Panc1 (cell line): ENCODE results near the gene ZNF440. TPM values are rescaled to one million over a fixed set of nuclear protein-coding genes. Genes with fewer than 3 reads are reported as not detected.

ENCODE experiments used
- ATAC-seq: fragments of 200-7000 bp; cut with Tn5 transposase; 2 replicates; pipeline ENCODE4 v1.9.1; 2020; ENCODE audit warnings: mild to moderate bottlenecking, moderate library complexity
- BruUV-seq: library from RNA; stranded (reverse); fragments of 400-500 nt; replicated peaks from 2 replicates; lab custom pipeline; 2021; lab: Mats Ljungman, UMichigan
- CTCF ChIA-PET: fragments of 300-600 bp; sonication (Branson Sonifier 250); formaldehyde crosslinking; loops from one replicate; lab custom pipeline; 2022; ENCODE audit warnings: antibody characterized with exemption; lab: Charles Lee
- POLR2A ChIA-PET: fragments of 300-600 bp; sonication (Branson Sonifier 250); formaldehyde crosslinking; loops from one replicate; lab custom pipeline; 2022; ENCODE audit warnings: antibody characterized with exemption; lab: Charles Lee
- DNase-seq: peaks from one replicate; pipeline ENCODE4 v3.0.0-alpha.2; 2010; ENCODE audit warnings: low read depth, low spot score
- H3K27ac ChIP-seq: 2 replicates; pipeline ENCODE4 v1.5.1; 2011; ENCODE audit warnings: mild to moderate bottlenecking, low read length, inconsistent platforms
- H3K27me3 ChIP-seq: fragments of 200-500 bp; sonication (Bioruptor generic); 2 replicates; pipeline ENCODE4 v1.6.0; 2014; ENCODE audit warnings: low read length, inconsistent platforms; ENCODE audit not compliant: control insufficient read depth, insufficient read depth
- H3K36me3 ChIP-seq: fragments of 200-500 bp; sonication (Bioruptor generic); 2 replicates; pipeline ENCODE4 v1.5.1; 2014; ENCODE audit warnings: inconsistent platforms, mild to moderate bottlenecking, low read length, moderate library complexity; ENCODE audit not compliant: control insufficient read depth, insufficient read depth
- H3K4me1 ChIP-seq: 2 replicates; pipeline ENCODE4 v1.5.1; 2011; ENCODE audit warnings: inconsistent platforms, mild to moderate bottlenecking, low read length, moderate library complexity; ENCODE audit not compliant: control insufficient read depth, insufficient read depth
- H3K4me3 ChIP-seq, 2 experiments: 2 replicates each; pipeline ENCODE4 v1.5.1; 2011 to 2012; ENCODE audit warnings: low read depth in 2 of 2, low read length in 2 of 2, mild to moderate bottlenecking in 2 of 2, inconsistent platforms in 1 of 2, moderate library complexity in 1 of 2
- H3K9me3 ChIP-seq: fragments of 200-500 bp; sonication (Bioruptor generic); 2 replicates; pipeline ENCODE4 v1.5.1; 2014; ENCODE audit warnings: low read depth, mild to moderate bottlenecking, inconsistent platforms, low read length, moderate library complexity; ENCODE audit not compliant: control insufficient read depth, insufficient read depth
- POLR2AphosphoS5 ChIP-seq: IDR thresholded peaks from 2 replicates; pipeline ENCODE4 v1.6.1; 2012; ENCODE audit warnings: mild to moderate bottlenecking, low read depth, low read length, moderate library complexity
- SIN3A ChIP-seq: IDR thresholded peaks from 2 replicates; pipeline ENCODE4 v1.6.1; 2012; ENCODE audit warnings: low read depth, mild to moderate bottlenecking, low read length, moderate library complexity, borderline replicate concordance; ENCODE audit not compliant: insufficient read depth
- TCF7L2 ChIP-seq: IDR thresholded peaks from 2 replicates; pipeline ENCODE4 v1.6.1; 2011; ENCODE audit warnings: mild to moderate bottlenecking, low read depth, low read length, inconsistent platforms
- in situ Hi-C: cut with HindIII; loops from 2 replicates; pipeline ENCODE4 v1.10.0; 2016; ENCODE audit warnings: low sequenced_read_pairs, low pct_unique_long_range_greater_than_20kb
- intact Hi-C: fragments of 100-400 bp; cut with micrococcal nuclease; formaldehyde crosslinking; loops from one replicate; pipeline ENCODE4 v1.10.0; 2022; ENCODE audit not compliant: unreplicated experiment
- total RNA-seq: library from RNA; stranded (reverse); gene quantifications from one replicate; pipeline ENCODE4 v1.2.1, GENCODE V29; 2021; ENCODE audit not compliant: unreplicated experiment
- TF ChIP-seq, protein P1 (sequence below): fragments of 450-650 bp; IDR thresholded peaks from 2 replicates; pipeline ENCODE4 v1.5.1; 2017; ENCODE audit warnings: mild to moderate bottlenecking
- TF ChIP-seq, protein P2 (sequence below), 2 experiments: IDR thresholded peaks; 2 replicates each; pipeline ENCODE4 v1.6.1; 2011 to 2012; ENCODE audit warnings: low read depth in 2 of 2, control low read depth in 1 of 2, low read length in 1 of 2, mild to moderate bottlenecking in 1 of 2, moderate library complexity in 1 of 2; ENCODE audit not compliant: insufficient read depth in 1 of 2

ZNF440 gene
- total RNA-seq, 1 experiment from 2014 or later = 12.9 TPM

DNA sequence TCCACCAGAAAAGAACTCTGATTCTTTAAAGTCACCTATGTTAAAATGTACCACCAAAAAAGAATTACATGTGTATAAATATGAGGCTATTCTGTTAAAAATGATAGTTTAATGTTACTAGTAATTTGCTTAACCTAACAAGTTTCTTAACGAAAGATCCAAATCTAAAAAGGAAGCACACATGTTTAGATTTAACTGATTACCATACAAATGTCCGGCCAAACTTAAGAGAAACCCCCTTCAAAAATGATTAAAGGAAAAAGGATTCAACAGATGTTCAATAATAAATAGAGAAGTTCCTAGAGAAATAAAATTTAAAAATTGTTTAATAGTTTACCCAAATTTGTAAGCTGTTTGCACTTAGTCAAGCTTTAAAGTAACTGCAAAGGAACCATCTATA lies 68.5 kb downstream of the ZNF440 start:
- intact Hi-C loops (no loop called here), in situ Hi-C loops (no loop called here)
- Histone ChIP-seq H3K4me1 (no peaks in the 10 kb centered on the region), H3K36me3 (no peaks in the 10 kb centered on the region), H3K27ac (no peak overlapping the region), H3K4me3 (no peak overlapping the region), H3K9me3 (no peaks in the 10 kb centered on the region), H3K27me3 (no peaks in the 10 kb centered on the region)
- no TSS peak for BruUV-seq
- ChIA-PET POLR2A (no interaction called here), CTCF (interaction anchor here (0.9 kb wide), 1 partner anchor 41 kb away, joined by 3 read pairs; no protein-coding TSS in a partner anchor)
- DNase-seq = no peak
- ATAC-seq = no peak
- TF ChIP-seq TCF7L2 (no peak), POLR2AphosphoS5 (no peak), SIN3A (no peak)
- TF ChIP-seq, protein P1, sequence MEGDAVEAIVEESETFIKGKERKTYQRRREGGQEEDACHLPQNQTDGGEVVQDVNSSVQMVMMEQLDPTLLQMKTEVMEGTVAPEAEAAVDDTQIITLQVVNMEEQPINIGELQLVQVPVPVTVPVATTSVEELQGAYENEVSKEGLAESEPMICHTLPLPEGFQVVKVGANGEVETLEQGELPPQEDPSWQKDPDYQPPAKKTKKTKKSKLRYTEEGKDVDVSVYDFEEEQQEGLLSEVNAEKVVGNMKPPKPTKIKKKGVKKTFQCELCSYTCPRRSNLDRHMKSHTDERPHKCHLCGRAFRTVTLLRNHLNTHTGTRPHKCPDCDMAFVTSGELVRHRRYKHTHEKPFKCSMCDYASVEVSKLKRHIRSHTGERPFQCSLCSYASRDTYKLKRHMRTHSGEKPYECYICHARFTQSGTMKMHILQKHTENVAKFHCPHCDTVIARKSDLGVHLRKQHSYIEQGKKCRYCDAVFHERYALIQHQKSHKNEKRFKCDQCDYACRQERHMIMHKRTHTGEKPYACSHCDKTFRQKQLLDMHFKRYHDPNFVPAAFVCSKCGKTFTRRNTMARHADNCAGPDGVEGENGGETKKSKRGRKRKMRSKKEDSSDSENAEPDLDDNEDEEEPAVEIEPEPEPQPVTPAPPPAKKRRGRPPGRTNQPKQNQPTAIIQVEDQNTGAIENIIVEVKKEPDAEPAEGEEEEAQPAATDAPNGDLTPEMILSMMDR = no peak
- TF ChIP-seq, protein P2, sequence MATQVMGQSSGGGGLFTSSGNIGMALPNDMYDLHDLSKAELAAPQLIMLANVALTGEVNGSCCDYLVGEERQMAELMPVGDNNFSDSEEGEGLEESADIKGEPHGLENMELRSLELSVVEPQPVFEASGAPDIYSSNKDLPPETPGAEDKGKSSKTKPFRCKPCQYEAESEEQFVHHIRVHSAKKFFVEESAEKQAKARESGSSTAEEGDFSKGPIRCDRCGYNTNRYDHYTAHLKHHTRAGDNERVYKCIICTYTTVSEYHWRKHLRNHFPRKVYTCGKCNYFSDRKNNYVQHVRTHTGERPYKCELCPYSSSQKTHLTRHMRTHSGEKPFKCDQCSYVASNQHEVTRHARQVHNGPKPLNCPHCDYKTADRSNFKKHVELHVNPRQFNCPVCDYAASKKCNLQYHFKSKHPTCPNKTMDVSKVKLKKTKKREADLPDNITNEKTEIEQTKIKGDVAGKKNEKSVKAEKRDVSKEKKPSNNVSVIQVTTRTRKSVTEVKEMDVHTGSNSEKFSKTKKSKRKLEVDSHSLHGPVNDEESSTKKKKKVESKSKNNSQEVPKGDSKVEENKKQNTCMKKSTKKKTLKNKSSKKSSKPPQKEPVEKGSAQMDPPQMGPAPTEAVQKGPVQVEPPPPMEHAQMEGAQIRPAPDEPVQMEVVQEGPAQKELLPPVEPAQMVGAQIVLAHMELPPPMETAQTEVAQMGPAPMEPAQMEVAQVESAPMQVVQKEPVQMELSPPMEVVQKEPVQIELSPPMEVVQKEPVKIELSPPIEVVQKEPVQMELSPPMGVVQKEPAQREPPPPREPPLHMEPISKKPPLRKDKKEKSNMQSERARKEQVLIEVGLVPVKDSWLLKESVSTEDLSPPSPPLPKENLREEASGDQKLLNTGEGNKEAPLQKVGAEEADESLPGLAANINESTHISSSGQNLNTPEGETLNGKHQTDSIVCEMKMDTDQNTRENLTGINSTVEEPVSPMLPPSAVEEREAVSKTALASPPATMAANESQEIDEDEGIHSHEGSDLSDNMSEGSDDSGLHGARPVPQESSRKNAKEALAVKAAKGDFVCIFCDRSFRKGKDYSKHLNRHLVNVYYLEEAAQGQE (IDR thresholded peaks at IDR 0.05; ENCODE audit: insufficient read depth in 1 of 2, low read depth in 2 of 2, low read length in 1 of 2) = no peak

Other genes with a start within 250 kb of the ZNF440 start
- 0.85 TPM for gene ACP5, start 236.6 kb upstream of the ZNF440 start, total RNA-seq
- gene ZNF627, start 216.8 kb upstream of the ZNF440 start, total RNA-seq = 10.7 TPM
- 5.0 TPM for gene ZNF823, start 75.3 kb upstream of the ZNF440 start, total RNA-seq
- gene ZNF441, start 47.3 kb upstream of the ZNF440 start, total RNA-seq = 2.8 TPM
- 0.98 TPM for gene ZNF491, start 15.8 kb upstream of the ZNF440 start, total RNA-seq
- gene ZNF439, start 34.5 kb downstream of the ZNF440 start, total RNA-seq = 6.3 TPM
- gene ZNF69, start 73.5 kb downstream of the ZNF440 start, total RNA-seq = 9.5 TPM
- gene ZNF700, start 110.8 kb downstream of the ZNF440 start, total RNA-seq = 10.4 TPM
- gene ZNF763, start 150.8 kb downstream of the ZNF440 start, total RNA-seq = 0.39 TPM
- 4.7 TPM for gene ZNF433, start 221.4 kb downstream of the ZNF440 start, total RNA-seq
- 2.1 TPM for gene ZNF878, start 238.7 kb downstream of the ZNF440 start, total RNA-seq